ENCODE measurements around the gene ADAMTS16. TPM values are rescaled to one million over a fixed set of nuclear protein-coding genes. Genes with fewer than 3 reads are reported as not detected.

The ADAMTS16 gene
- total RNA-seq, 2 experiments from 2014 or later: not detected

GRCh38 chr5:5273976-5274375 lies 133.8 kb downstream of the ADAMTS16 start:
- no peaks in the 10 kb centered on the region for H3K36me3 Mint-ChIP-seq (ENCODE audit: low read depth)
- no peak overlapping the region for H3K27ac Mint-ChIP-seq
- H3K4me1 Mint-ChIP-seq (ENCODE audit: low read depth): no peaks in the 10 kb centered on the region
- H3K4me3 ChIP-seq (ENCODE audit: low read length): no peak overlapping the region
- peaks cover 14% of the 10 kb centered on the region for H3K27me3 Mint-ChIP-seq
- no peaks in the 10 kb centered on the region for H3K27me3 ChIP-seq (ENCODE audit: control insufficient read depth in 1 of 2, insufficient read depth in 2 of 2, low read length in 2 of 2)
- DNase-seq: no peak
- CTCF ChIA-PET: no interaction called here
- no peak overlapping the region for H3K27ac ChIP-seq (ENCODE audit: low read depth in 1 of 2, low read length in 2 of 2)
- no peak for ATAC-seq (ENCODE audit: poor library complexity)
- no peak overlapping the region for H3K4me3 Mint-ChIP-seq
- no peaks in the 10 kb centered on the region for H3K36me3 ChIP-seq (ENCODE audit: insufficient read depth, low read length)
- no peaks in the 10 kb centered on the region for H3K4me1 ChIP-seq (ENCODE audit: insufficient read depth, low read length)
- POLR2A ChIA-PET: no interaction called here
- peaks cover 0 to 10% of the 10 kb centered on the region in 2 experiments for H3K9me3 ChIP-seq (ENCODE audit: control insufficient read depth in 1 of 2, insufficient read depth in 1 of 2, low read length in 2 of 2)
- intact Hi-C loops (cut with DNase I, micrococcal nuclease): no loop called here
- no peaks in the 10 kb centered on the region for H3K9me3 Mint-ChIP-seq
- TF ChIP-seq, protein P1, sequence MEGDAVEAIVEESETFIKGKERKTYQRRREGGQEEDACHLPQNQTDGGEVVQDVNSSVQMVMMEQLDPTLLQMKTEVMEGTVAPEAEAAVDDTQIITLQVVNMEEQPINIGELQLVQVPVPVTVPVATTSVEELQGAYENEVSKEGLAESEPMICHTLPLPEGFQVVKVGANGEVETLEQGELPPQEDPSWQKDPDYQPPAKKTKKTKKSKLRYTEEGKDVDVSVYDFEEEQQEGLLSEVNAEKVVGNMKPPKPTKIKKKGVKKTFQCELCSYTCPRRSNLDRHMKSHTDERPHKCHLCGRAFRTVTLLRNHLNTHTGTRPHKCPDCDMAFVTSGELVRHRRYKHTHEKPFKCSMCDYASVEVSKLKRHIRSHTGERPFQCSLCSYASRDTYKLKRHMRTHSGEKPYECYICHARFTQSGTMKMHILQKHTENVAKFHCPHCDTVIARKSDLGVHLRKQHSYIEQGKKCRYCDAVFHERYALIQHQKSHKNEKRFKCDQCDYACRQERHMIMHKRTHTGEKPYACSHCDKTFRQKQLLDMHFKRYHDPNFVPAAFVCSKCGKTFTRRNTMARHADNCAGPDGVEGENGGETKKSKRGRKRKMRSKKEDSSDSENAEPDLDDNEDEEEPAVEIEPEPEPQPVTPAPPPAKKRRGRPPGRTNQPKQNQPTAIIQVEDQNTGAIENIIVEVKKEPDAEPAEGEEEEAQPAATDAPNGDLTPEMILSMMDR (IDR thresholded peaks at IDR 0.05): no peak

DNA sequence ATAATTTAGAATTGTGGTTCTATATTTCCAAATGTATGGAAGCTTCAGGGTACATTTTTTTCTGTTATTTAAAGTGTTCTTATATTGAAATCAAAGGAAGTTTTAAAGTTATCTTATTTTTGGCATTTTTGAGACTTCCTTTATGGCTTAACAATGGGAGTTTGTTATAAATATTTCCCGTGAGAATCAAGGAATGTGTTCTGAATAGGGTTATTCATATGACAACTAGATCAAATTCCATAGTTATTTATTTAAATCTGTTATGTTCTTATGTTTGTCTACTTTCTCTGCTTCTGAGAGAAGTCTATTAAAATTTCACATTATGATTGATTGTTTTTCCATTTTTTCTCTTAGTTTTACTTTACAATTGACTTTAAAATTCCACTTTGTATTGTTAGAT lies 135.1 kb downstream of the ADAMTS16 start:
- intact Hi-C loops (cut with DNase I, micrococcal nuclease): no loop called here
- CTCF ChIA-PET: interaction anchor here (0.6 kb wide), 1 partner anchor 1591 kb away, joined by 3 read pairs; no protein-coding TSS in a partner anchor

DNA sequence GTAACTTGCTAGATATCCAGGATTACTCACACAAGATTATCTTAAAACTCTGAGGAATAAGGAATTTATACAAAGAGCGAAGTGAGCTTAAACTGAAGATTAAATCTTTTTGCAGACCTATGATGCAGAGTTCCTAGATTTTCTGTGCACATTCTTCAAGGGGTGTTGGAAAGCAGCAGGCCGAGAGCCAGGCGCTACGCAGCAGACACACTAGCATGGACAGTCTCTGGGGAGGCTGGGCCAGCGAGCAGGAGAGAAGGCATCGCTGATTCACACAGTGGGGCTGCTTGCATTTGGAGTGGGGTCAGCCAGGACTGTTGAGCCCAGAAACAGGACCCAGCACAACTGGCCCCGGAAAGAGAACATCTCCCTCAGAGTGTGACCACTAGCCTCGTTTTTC lies 136.3 kb downstream of the ADAMTS16 start:
- Histone ChIP-seq H3K9me3 (ENCODE audit: control insufficient read depth in 1 of 2, insufficient read depth in 1 of 2, low read length in 2 of 2) (no peaks in the 10 kb centered on the region), H3K4me1 (ENCODE audit: insufficient read depth, low read length) (no peaks in the 10 kb centered on the region), H3K27me3 (ENCODE audit: control insufficient read depth in 1 of 2, insufficient read depth in 2 of 2, low read length in 2 of 2) (no peaks in the 10 kb centered on the region), H3K36me3 (ENCODE audit: insufficient read depth, low read length) (no peaks in the 10 kb centered on the region), H3K27ac (ENCODE audit: low read depth in 1 of 2, low read length in 2 of 2) (no peak overlapping the region), H3K4me3 (ENCODE audit: low read length) (no peak overlapping the region)
- POLR2A ChIA-PET: no interaction called here
- H3K4me1 Mint-ChIP-seq (ENCODE audit: low read depth): no peaks in the 10 kb centered on the region
- no peak overlapping the region for H3K27ac Mint-ChIP-seq
- H3K36me3 Mint-ChIP-seq (ENCODE audit: low read depth): no peaks in the 10 kb centered on the region
- intact Hi-C loops (cut with DNase I, micrococcal nuclease): no loop called here
- CTCF ChIA-PET: no interaction called here
- no peak overlapping the region for H3K4me3 Mint-ChIP-seq
- TF ChIP-seq, protein P1 (IDR thresholded peaks at IDR 0.05): no peak
- ATAC-seq (ENCODE audit: poor library complexity): no peak
- DNase-seq: no peak
- H3K9me3 Mint-ChIP-seq: no peaks in the 10 kb centered on the region
- H3K27me3 Mint-ChIP-seq: peaks cover 12% of the 10 kb centered on the region

More for the DNA sequence above, 135.1 kb downstream of the ADAMTS16 start:
- TF ChIP-seq, protein P1 (IDR thresholded peaks at IDR 0.05): no peak
- POLR2A ChIA-PET: no interaction called here
- Mint-ChIP-seq H3K4me3 (no peak overlapping the region), H3K27me3 (peaks cover 14% of the 10 kb centered on the region), H3K36me3 (ENCODE audit: low read depth) (no peaks in the 10 kb centered on the region), H3K4me1 (ENCODE audit: low read depth) (no peaks in the 10 kb centered on the region), H3K27ac (no peak overlapping the region), H3K9me3 (no peaks in the 10 kb centered on the region)
- H3K4me3 ChIP-seq (ENCODE audit: low read length): no peak overlapping the region
- H3K27me3 ChIP-seq (ENCODE audit: control insufficient read depth in 1 of 2, insufficient read depth in 2 of 2, low read length in 2 of 2): no peaks in the 10 kb centered on the region
- DNase-seq (no peak), ATAC-seq (ENCODE audit: poor library complexity) (no peak)
- H3K27ac ChIP-seq (ENCODE audit: low read depth in 1 of 2, low read length in 2 of 2): no peak overlapping the region
- H3K4me1 ChIP-seq (ENCODE audit: insufficient read depth, low read length): no peaks in the 10 kb centered on the region
- H3K36me3 ChIP-seq (ENCODE audit: insufficient read depth, low read length): no peaks in the 10 kb centered on the region
- H3K9me3 ChIP-seq (ENCODE audit: control insufficient read depth in 1 of 2, insufficient read depth in 1 of 2, low read length in 2 of 2): peaks cover 0 to 9% of the 10 kb centered on the region in 2 experiments

Data from CD4-positive, alpha-beta T cell (primary cell).